Measurements from ENCODE around the gene CMTM6.

CMTM6 gene

DNA sequence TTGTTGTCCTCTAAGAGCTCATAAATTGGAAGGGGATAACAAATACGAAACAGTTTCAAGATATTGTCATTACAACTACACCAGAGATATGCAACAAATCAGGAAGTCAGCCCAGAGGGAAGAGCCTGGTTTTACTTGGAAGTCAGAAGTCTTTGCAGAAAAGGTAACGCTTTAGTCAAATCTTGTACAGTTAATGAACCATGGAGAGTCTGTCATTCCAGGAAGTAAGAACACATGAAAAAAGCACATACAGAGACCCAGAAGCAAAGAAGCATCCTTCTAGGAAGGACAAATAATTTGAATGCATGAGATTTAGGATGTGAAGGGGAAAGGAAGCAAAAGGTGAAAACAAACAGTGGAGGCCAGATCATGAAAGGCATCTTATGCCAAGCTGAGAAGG lies 48.4 kb upstream of the CMTM6 start:
- Histone ChIP-seq H3K4me3 (ENCODE audit: low read length) (no peak overlapping the region), H3K4me1 (ENCODE audit: control insufficient read depth, low read length) (peaks cover 20% of the 10 kb centered on the region), H3K27me3 (ENCODE audit: control insufficient read depth, low read length) (no peaks in the 10 kb centered on the region), H3K4me2 (ENCODE audit: low read length) (peak overlapping the region; percentile 43), H4K20me1 (ENCODE audit: control insufficient read depth, insufficient read depth, low read depth, low read length) (peaks cover 36% of the 10 kb centered on the region), H3F3A (ENCODE audit: control insufficient read depth, insufficient read depth) (peaks cover 6% of the 10 kb centered on the region), H3K79me2 (ENCODE audit: control insufficient read depth, low read length) (peaks cover 95% of the 10 kb centered on the region), H3K9me2 (replicated peaks; ENCODE audit: control insufficient read depth, low read length) (no peaks in the 10 kb centered on the region), H3K9me3 (ENCODE audit: control insufficient read depth, insufficient read depth, low read length) (no peaks in the 10 kb centered on the region), H3K36me3 (ENCODE audit: control insufficient read depth, low read length) (peaks cover 5% of the 10 kb centered on the region; the same call in 1 of the 2 replicates), H3K27ac (ENCODE audit: low read depth, low read length) (no peak overlapping the region)
- no peak for TF ChIP-seq EZH2phosphoT487 (IDR thresholded peaks at IDR 0.05; ENCODE audit: borderline replicate concordance, low read length)
- TF ChIP-seq, protein P1, sequence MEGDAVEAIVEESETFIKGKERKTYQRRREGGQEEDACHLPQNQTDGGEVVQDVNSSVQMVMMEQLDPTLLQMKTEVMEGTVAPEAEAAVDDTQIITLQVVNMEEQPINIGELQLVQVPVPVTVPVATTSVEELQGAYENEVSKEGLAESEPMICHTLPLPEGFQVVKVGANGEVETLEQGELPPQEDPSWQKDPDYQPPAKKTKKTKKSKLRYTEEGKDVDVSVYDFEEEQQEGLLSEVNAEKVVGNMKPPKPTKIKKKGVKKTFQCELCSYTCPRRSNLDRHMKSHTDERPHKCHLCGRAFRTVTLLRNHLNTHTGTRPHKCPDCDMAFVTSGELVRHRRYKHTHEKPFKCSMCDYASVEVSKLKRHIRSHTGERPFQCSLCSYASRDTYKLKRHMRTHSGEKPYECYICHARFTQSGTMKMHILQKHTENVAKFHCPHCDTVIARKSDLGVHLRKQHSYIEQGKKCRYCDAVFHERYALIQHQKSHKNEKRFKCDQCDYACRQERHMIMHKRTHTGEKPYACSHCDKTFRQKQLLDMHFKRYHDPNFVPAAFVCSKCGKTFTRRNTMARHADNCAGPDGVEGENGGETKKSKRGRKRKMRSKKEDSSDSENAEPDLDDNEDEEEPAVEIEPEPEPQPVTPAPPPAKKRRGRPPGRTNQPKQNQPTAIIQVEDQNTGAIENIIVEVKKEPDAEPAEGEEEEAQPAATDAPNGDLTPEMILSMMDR (IDR thresholded peaks at IDR 0.05; ENCODE audit: low read depth, low read length, poor library complexity, severe bottlenecking), result no peak

DNA sequence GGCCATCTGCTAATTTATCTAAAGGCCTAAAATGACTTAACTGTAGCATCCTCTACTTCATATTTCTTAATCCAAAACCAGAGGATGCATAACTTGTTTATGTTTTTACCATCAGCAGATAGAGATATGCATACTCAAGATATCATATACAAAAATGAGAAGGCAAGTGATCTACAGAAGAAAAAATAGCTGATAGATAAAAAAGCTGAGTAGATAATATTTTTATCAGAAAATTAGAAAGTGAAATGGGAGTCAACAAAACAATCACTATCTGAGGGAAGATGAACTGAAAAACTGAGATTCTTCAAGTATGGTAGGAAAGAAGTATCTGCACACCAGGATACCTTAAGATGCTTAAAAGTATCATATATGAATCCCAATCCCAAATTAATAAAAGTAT lies 42.7 kb upstream of the CMTM6 start:
- H3K4me1 ChIP-seq (ENCODE audit: control insufficient read depth, low read length), result no peaks in the 10 kb centered on the region
- no peak overlapping the region for H3K4me3 ChIP-seq (ENCODE audit: low read length)
- no peaks in the 10 kb centered on the region for H3K9me3 ChIP-seq (ENCODE audit: control insufficient read depth, insufficient read depth, low read length)
- H3K4me2 ChIP-seq (ENCODE audit: low read length), result no peak overlapping the region
- no peak overlapping the region for H3K27ac ChIP-seq (ENCODE audit: low read depth, low read length)
- H3K27me3 ChIP-seq (ENCODE audit: control insufficient read depth, low read length), result no peaks in the 10 kb centered on the region
- 0 out of 2 replicates have a peak, but pooled peaks cover 2% of the 10 kb centered on the region for H3F3A ChIP-seq (ENCODE audit: control insufficient read depth, insufficient read depth)
- H3K79me2 ChIP-seq (ENCODE audit: control insufficient read depth, low read length), result peaks cover 51% of the 10 kb centered on the region
- peaks cover 24% of the 10 kb centered on the region for H3K36me3 ChIP-seq (ENCODE audit: control insufficient read depth, low read length)
- H3K9me2 ChIP-seq (replicated peaks; ENCODE audit: control insufficient read depth, low read length), result no peaks in the 10 kb centered on the region
- TF ChIP-seq, protein P1 (IDR thresholded peaks at IDR 0.05; ENCODE audit: low read depth, low read length, poor library complexity, severe bottlenecking), result no peak
- TF ChIP-seq EZH2phosphoT487 (IDR thresholded peaks at IDR 0.05; ENCODE audit: borderline replicate concordance, low read length), result no peak
- peaks cover 6% of the 10 kb centered on the region; the same call in 1 of the 2 replicates for H4K20me1 ChIP-seq (ENCODE audit: control insufficient read depth, insufficient read depth, low read depth, low read length)

DNA sequence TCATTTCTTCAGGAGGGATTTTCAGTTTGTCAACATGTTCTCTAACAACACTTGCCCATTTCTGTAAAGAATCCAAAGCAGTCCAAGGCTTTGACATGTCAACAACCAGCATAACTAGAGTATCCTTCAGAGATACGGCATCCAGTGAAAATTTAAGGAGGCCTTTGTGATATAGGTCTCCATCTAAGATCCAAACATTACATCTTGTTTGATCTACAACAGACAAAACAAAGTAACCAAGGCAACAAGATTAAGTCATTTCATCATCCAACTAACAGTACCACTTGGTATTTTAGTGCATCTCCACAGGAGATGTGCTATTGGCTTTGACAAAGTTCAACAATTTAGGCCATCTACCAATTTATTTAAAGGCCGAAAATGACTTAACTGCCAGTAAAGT lies 42.2 kb upstream of the CMTM6 start:
- Histone ChIP-seq H4K20me1 (ENCODE audit: control insufficient read depth, insufficient read depth, low read depth, low read length) (peaks cover 6% of the 10 kb centered on the region; the same call in 1 of the 2 replicates), H3K9me3 (ENCODE audit: control insufficient read depth, insufficient read depth, low read length) (no peaks in the 10 kb centered on the region), H3K27ac (ENCODE audit: low read depth, low read length) (no peak overlapping the region), H3K79me2 (ENCODE audit: control insufficient read depth, low read length) (peaks cover 47% of the 10 kb centered on the region), H3K4me1 (ENCODE audit: control insufficient read depth, low read length) (no peaks in the 10 kb centered on the region), H3K4me3 (ENCODE audit: low read length) (no peak overlapping the region), H3K4me2 (ENCODE audit: low read length) (no peak overlapping the region), H3K9me2 (replicated peaks; ENCODE audit: control insufficient read depth, low read length) (no peaks in the 10 kb centered on the region), H3K27me3 (ENCODE audit: control insufficient read depth, low read length) (no peaks in the 10 kb centered on the region), H3F3A (ENCODE audit: control insufficient read depth, insufficient read depth) (0 out of 2 replicates have a peak, but pooled peaks cover 2% of the 10 kb centered on the region), H3K36me3 (ENCODE audit: control insufficient read depth, low read length) (peaks cover 24% of the 10 kb centered on the region)
- TF ChIP-seq, protein P1 (IDR thresholded peaks at IDR 0.05; ENCODE audit: low read depth, low read length, poor library complexity, severe bottlenecking), result no peak

All from DOHH2 (cell line).